ENCODE measurements around the gene FAM210B.

Gene FAM210B

DNA sequence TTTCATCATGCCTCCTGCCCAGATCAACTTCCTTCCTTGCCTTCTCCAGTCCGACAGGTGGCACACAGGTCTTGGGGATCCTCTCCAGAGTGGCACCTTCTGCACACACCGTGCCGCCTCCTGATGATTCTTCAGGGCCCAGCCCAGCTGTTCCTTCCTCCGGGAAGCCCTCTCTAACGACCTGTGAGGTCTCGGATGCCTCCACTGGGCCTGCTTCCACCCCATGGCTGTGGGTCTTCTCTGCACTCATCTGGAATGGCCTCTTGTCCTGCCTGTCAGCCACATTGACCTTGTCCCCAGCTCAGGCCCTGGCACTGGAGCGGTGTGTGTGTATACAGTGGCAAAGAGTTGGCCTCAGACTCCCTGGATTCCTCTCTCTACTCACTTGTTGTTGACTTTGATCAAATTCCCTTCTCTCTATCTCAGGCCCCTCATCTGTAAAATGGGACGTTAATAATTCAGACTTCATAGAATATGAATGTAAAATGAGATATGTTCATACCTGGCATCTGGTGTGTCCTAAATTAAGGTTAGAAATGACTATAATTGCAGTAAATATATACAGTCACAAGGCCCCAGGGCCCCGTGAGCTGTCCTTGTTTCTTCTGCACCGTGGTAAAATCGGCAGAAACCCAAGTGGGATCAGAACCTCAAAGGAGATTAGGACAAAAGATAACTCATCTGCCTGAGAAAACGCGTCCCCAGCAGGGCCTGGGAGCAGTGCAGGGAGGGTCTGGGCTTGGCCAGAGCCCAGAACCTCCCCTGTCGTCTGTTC is 1.5 kb downstream of the FAM210B start:
- H3K4me3 ChIP-seq (ENCODE audit: low read length): peak overlapping the region; percentile 89
- DNase-seq (ENCODE audit: low read depth): no peak
- TF ChIP-seq, protein P1, sequence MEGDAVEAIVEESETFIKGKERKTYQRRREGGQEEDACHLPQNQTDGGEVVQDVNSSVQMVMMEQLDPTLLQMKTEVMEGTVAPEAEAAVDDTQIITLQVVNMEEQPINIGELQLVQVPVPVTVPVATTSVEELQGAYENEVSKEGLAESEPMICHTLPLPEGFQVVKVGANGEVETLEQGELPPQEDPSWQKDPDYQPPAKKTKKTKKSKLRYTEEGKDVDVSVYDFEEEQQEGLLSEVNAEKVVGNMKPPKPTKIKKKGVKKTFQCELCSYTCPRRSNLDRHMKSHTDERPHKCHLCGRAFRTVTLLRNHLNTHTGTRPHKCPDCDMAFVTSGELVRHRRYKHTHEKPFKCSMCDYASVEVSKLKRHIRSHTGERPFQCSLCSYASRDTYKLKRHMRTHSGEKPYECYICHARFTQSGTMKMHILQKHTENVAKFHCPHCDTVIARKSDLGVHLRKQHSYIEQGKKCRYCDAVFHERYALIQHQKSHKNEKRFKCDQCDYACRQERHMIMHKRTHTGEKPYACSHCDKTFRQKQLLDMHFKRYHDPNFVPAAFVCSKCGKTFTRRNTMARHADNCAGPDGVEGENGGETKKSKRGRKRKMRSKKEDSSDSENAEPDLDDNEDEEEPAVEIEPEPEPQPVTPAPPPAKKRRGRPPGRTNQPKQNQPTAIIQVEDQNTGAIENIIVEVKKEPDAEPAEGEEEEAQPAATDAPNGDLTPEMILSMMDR (conservative IDR thresholded peaks at IDR 0.05; ENCODE audit: low read length): no peak

- no peak for DNase-seq (ENCODE audit: low read depth)
- TF ChIP-seq, protein P1 (conservative IDR thresholded peaks at IDR 0.05; ENCODE audit: low read length): no peak
- no peak overlapping the region for H3K4me3 ChIP-seq (ENCODE audit: low read length)
These were observed 2.1 kb downstream of the FAM210B start for GRCh38 chr20:56360908-56361205.

- TF ChIP-seq, protein P1 (conservative IDR thresholded peaks at IDR 0.05; ENCODE audit: low read length): no peak
- DNase-seq (ENCODE audit: low read depth): no peak
- no peak overlapping the region for H3K4me3 ChIP-seq (ENCODE audit: low read length)
These were observed 3.1 kb downstream of the FAM210B start for GRCh38 chr20:56361900-56362299.

DNA sequence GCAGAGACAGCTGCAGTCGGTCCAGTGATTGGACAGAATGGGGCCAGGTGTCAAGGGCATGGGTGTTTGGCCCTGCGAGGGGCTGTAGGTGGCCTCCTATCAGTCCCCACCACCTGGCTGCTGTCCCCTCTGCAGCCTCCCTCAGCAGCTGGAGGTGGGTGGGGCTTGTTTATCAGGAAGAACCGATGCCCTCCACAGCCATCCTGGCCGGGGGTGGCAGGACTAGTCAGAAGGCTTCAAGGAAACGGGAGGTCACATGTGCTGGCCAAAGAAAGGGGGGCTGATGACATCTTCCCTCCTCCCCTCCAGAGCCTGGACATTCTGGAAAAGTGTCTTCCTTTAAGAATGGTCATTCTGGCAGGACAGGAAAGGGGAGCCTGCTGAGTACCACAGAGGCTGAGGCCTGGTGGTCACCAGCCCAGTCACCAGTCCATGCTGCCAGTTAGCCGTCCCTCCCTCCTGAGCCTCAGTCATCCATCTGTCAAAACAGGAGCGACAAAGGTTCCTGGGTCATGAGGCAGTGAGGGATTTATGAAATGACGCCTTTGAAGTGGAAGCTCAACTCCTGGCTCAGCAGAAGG is 4.1 kb downstream of the FAM210B start:
- H3K4me3 ChIP-seq (ENCODE audit: low read length): no peak overlapping the region
- no peak for DNase-seq (ENCODE audit: low read depth)
- TF ChIP-seq, protein P1 (conservative IDR thresholded peaks at IDR 0.05; ENCODE audit: low read length): no peak

DNA sequence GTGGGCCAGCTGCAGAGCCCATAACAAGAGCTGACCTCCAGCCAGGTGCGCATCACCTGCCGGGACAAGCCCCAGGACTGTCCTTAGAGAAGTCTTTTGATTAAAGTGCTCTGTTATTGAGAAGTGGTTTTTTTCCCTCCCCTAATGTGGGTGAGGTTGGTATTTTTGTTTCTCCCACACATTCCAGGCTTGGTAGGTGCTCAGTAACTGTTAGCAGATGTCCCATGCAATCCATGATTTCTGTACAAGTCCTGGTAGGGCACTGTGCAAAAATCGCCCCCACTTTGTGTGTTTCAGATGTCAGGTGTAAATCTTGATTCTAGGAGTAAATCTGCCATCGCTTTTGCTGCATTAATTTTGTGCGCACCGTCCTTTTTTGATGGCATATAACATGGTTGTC is 4.7 kb downstream of the FAM210B start:
- TF ChIP-seq, protein P1 (conservative IDR thresholded peaks at IDR 0.05; ENCODE audit: low read length): no peak
- no peak overlapping the region for H3K4me3 ChIP-seq (ENCODE audit: low read length)
- DNase-seq (ENCODE audit: low read depth): no peak

GRCh38 chr20:56368351-56369134 is 9.8 kb downstream of the FAM210B start:
- TF ChIP-seq, protein P1 (conservative IDR thresholded peaks at IDR 0.05; ENCODE audit: low read length): no peak
- DNase-seq (ENCODE audit: low read depth): no peak

More at GRCh38 chr20:56368351-56369134, 9.8 kb downstream of the FAM210B start:
- no peak overlapping the region for H3K4me3 ChIP-seq (ENCODE audit: low read length)
